GM23338 (cell line): ENCODE data around the gene APP. TPM values are rescaled to one million over a fixed set of nuclear protein-coding genes. Genes with fewer than 3 reads are reported as not detected.

ENCODE experiments used
- ATAC-seq: fragments of 200-7000 bp; cut with Tn5 transposase; 3 replicates; pipeline ENCODE4 v1.9.1; 2020
- DNase-seq: peaks from one replicate; pipeline ENCODE4 v3.0.0-alpha.2; 2015; ENCODE audit warnings: low spot score
- H2AFZ ChIP-seq: fragments of 200-600 bp; sonication (generic); 2 replicates; pipeline ENCODE4 v1.8.0; 2016; ENCODE audit warnings: antibody characterized with exemption, mild to moderate bottlenecking, moderate library complexity
- H3F3A ChIP-seq: fragments of 200-600 bp; sonication (generic); replicated peaks from 2 replicates; pipeline ENCODE4 v1.8.0; 2017; ENCODE audit warnings: antibody characterized with exemption, mixed run types, low read depth
- H3K27ac ChIP-seq: fragments of 200-600 bp; sonication (generic); 2 replicates; pipeline ENCODE4 v1.6.1; 2016; ENCODE audit warnings: low read depth
- H3K27me3 ChIP-seq: fragments of 200-600 bp; sonication (generic); 2 replicates; pipeline ENCODE4 v1.8.0; 2016; ENCODE audit warnings: mild to moderate bottlenecking, mixed run types, moderate library complexity; ENCODE audit not compliant: insufficient read depth
- H3K36me3 ChIP-seq: fragments of 200-600 bp; sonication (generic); 2 replicates; pipeline ENCODE4 v1.8.0; 2016; ENCODE audit warnings: mild to moderate bottlenecking; ENCODE audit not compliant: insufficient read depth
- H3K4me1 ChIP-seq: fragments of 200-600 bp; sonication (generic); 2 replicates; pipeline ENCODE4 v1.8.0; 2016; ENCODE audit warnings: mild to moderate bottlenecking, moderate library complexity; ENCODE audit not compliant: insufficient read depth
- H3K4me2 ChIP-seq: fragments of 200-600 bp; sonication (generic); 2 replicates; pipeline ENCODE4 v1.7.1; 2017; ENCODE audit warnings: mixed run types
- H3K4me3 ChIP-seq: fragments of 200-600 bp; sonication (generic); 2 replicates; pipeline ENCODE4 v1.6.1; 2016; ENCODE audit warnings: mixed run types
- H3K79me2 ChIP-seq: fragments of 200-600 bp; sonication (generic); replicated peaks from 2 replicates; pipeline ENCODE4 v1.8.0; 2017; ENCODE audit warnings: mild to moderate bottlenecking; ENCODE audit not compliant: insufficient read depth
- H3K9me2 ChIP-seq: fragments of 200-600 bp; sonication (generic); 2 replicates; pipeline ENCODE4 v1.8.0; 2017; ENCODE audit not compliant: insufficient read depth
- H4K20me1 ChIP-seq: fragments of 200-600 bp; sonication (generic); replicated peaks from 2 replicates; pipeline ENCODE4 v1.8.0; 2017; ENCODE audit warnings: mild to moderate bottlenecking; ENCODE audit not compliant: insufficient read depth
- H3K27ac Mint-ChIP-seq: 2 replicates; pipeline ENCODE4 v1.8.0; 2020; ENCODE audit warnings: inconsistent platforms, mild to moderate bottlenecking, moderate library complexity, mixed read lengths
- H3K27me3 Mint-ChIP-seq: 3 replicates; pipeline ENCODE4 v1.8.0; 2022; ENCODE audit warnings: low read depth, mild to moderate bottlenecking, moderate library complexity, mixed read lengths, inconsistent platforms; ENCODE audit not compliant: insufficient read depth, poor library complexity
- H3K36me3 Mint-ChIP-seq: 3 replicates; pipeline ENCODE4 v1.8.0; 2021; ENCODE audit warnings: low read depth, mild to moderate bottlenecking, inconsistent platforms, moderate library complexity, mixed read lengths
- H3K4me1 Mint-ChIP-seq: 3 replicates; pipeline ENCODE4 v1.8.0; 2020; ENCODE audit warnings: mild to moderate bottlenecking, inconsistent platforms, mixed read lengths
- H3K4me3 Mint-ChIP-seq: 3 replicates; pipeline ENCODE4 v1.8.0; 2021; ENCODE audit warnings: moderate library complexity, mild to moderate bottlenecking, inconsistent platforms, mixed read lengths
- H3K9me3 Mint-ChIP-seq: 3 replicates; pipeline ENCODE4 v1.8.0; 2020; ENCODE audit warnings: moderate library complexity, mild to moderate bottlenecking, inconsistent platforms, mixed read lengths
- CREB1 ChIP-seq: fragments of 250-450 bp; sonication (Bioruptor Pico); IDR thresholded peaks from 2 replicates; pipeline ENCODE4 v1.5.0; 2020; ENCODE audit warnings: low read depth, mild to moderate bottlenecking, moderate library complexity
- CTCF ChIP-seq, 2 experiments: fragments of 200-600 bp in 1 of 2; sonication (generic) in 1 of 2; conservative IDR thresholded peaks; 2 replicates each; pipeline versions ENCODE4 v1.5.1 to v1.6.1; 2016 to 2017; ENCODE audit warnings: antibody characterized with exemption in 2 of 2, low read depth in 2 of 2, mild to moderate bottlenecking in 2 of 2, moderate library complexity in 1 of 2
- ETS1 ChIP-seq: IDR thresholded peaks from 2 replicates; pipeline ENCODE4 v1.6.1; 2016; ENCODE audit warnings: antibody characterized with exemption
- EZH2phosphoT487 ChIP-seq: fragments of 200-600 bp; sonication (generic); IDR thresholded peaks from one replicate; pipeline ENCODE4 v1.8.1; 2018; ENCODE audit warnings: antibody characterized with exemption; ENCODE audit not compliant: unreplicated experiment
- JUNB ChIP-seq: IDR thresholded peaks from one replicate; pipeline ENCODE4 v1.6.1; 2016; ENCODE audit warnings: antibody characterized with exemption; ENCODE audit not compliant: unreplicated experiment
- NANOG ChIP-seq: IDR thresholded peaks from 2 replicates; pipeline ENCODE4 v1.6.1; 2016; ENCODE audit warnings: antibody characterized with exemption, borderline replicate concordance
- POLR2AphosphoS5 ChIP-seq: IDR thresholded peaks from 2 replicates; pipeline ENCODE4 v1.6.1; 2016; ENCODE audit warnings: antibody characterized with exemption, low read depth
- REST ChIP-seq: IDR thresholded peaks from one replicate; pipeline ENCODE4 v1.6.1; 2018; ENCODE audit warnings: antibody characterized with exemption; ENCODE audit not compliant: unreplicated experiment
- STAT1 ChIP-seq: IDR thresholded peaks from one replicate; pipeline ENCODE4 v1.6.1; 2016; ENCODE audit warnings: antibody characterized with exemption; ENCODE audit not compliant: unreplicated experiment
- ZNF114 ChIP-seq: fragments of 250-450 bp; sonication (Bioruptor Pico); IDR thresholded peaks from 2 replicates; pipeline ENCODE4 v1.5.0; 2020; ENCODE audit warnings: mild to moderate bottlenecking, moderate library complexity
- ZNF331 ChIP-seq: fragments of 250-450 bp; sonication (Bioruptor Pico); IDR thresholded peaks from 2 replicates; pipeline ENCODE4 v1.5.0; 2020; ENCODE audit warnings: low read depth, mild to moderate bottlenecking, moderate library complexity
- polyA plus RNA-seq: library from polyadenylated mRNA; unstranded; fragments of >200 nt; fragmentation: Nextera tagmentation; extraction: Ambion mirVana; gene quantifications from 2 replicates; pipeline ENCODE4 v1.2.1, GENCODE V29; 2016
- total RNA-seq: library from RNA; depleted of rRNA; stranded (reverse); fragments of >200 nt; shearing (Covaris generic); gene quantifications from 2 replicates; pipeline ENCODE4 v1.2.3, GENCODE V29; 2014

Gene APP
- total and polyA plus RNA-seq, 2 experiments from 2014 or later = 69.4 to 444 TPM

- TF ChIP-seq REST (no peak), CTCF (conservative IDR thresholded peaks at IDR 0.05; ENCODE audit: low read depth in 2 of 2) (no peak)
Measured at GRCh38 chr21:26064506-26064905, 106.1 kb downstream of the APP start (continued).

- Histone ChIP-seq H3K79me2 (peaks cover 99% of the 10 kb centered on the region), H3K27me3 (no peaks in the 10 kb centered on the region), H4K20me1 (peaks cover 25% of the 10 kb centered on the region), H3F3A (no peaks in the 10 kb centered on the region), H2AFZ (no peak overlapping the region), H3K4me1 (peaks cover 55% of the 10 kb centered on the region), H3K4me2 (peak overlapping the region; percentile 41; the same call in 1 of the 2 replicates), H3K4me3 (no peak overlapping the region), H3K9me2 (no peaks in the 10 kb centered on the region), H3K27ac (peak overlapping the region; percentile 51; the same call in 1 of the 2 replicates), H3K36me3 (no peaks in the 10 kb centered on the region)
- ATAC-seq (no peak), DNase-seq (no peak)
- no peaks in the 10 kb centered on the region for H3K9me3 Mint-ChIP-seq
- H3K4me3 Mint-ChIP-seq = no peak overlapping the region
- no peaks in the 10 kb centered on the region for H3K36me3 Mint-ChIP-seq
- peak overlapping the region; percentile 8; the same call in 1 of the 2 replicates for H3K27ac Mint-ChIP-seq
- H3K27me3 Mint-ChIP-seq = peaks cover 2% of the 10 kb centered on the region
- H3K4me1 Mint-ChIP-seq = peaks cover 63% of the 10 kb centered on the region
- TF ChIP-seq CTCF (conservative IDR thresholded peaks at IDR 0.05; ENCODE audit: low read depth in 2 of 2) = no peak
- TF ChIP-seq EZH2phosphoT487 = no peak
- no peak for TF ChIP-seq ZNF114 (CRISPR knock-in tag)
- no peak for TF ChIP-seq ZNF331 (CRISPR knock-in tag)
- no peak for TF ChIP-seq NANOG
- TF ChIP-seq POLR2AphosphoS5 = no peak
- no peak for TF ChIP-seq ETS1
- no peak for TF ChIP-seq STAT1
- no peak for TF ChIP-seq REST
- no peak for TF ChIP-seq JUNB
- TF ChIP-seq CREB1 (CRISPR knock-in tag) = no peak
Measured at GRCh38 chr21:26061437-26061836, 109.1 kb downstream of the APP start.
